WTC11 (cell line): Measurements from ENCODE around the gene RTP2. TPM values are rescaled to one million over a fixed set of nuclear protein-coding genes. Genes with fewer than 3 reads are reported as not detected.

Experiments
- ATAC-seq: fragments of 200-7000 bp; cut with Tn5 transposase; 2 replicates; pipeline ENCODE4 v1.10.0; 2021; ENCODE audit warnings: mild to moderate bottlenecking, moderate library complexity
- CTCF ChIA-PET: fragments of 300-600 bp; sonication (Branson Sonifier 250); formaldehyde crosslinking; loops from one replicate; lab custom pipeline; 2021; ENCODE audit warnings: antibody characterized with exemption; lab: Charles Lee
- POLR2A ChIA-PET: fragments of 350-600 bp; sonication (Branson Sonifier 250); formaldehyde crosslinking; loops from one replicate; lab custom pipeline; 2021; ENCODE audit warnings: antibody characterized with exemption; lab: Charles Lee
- DNase-seq: peaks from one replicate; pipeline ENCODE4 v3.0.0; 2021; ENCODE audit warnings: low spot score
- H3K27ac Mint-ChIP-seq: 2 replicates; pipeline ENCODE4 v1.8.0; 2021; ENCODE audit warnings: mixed read lengths
- H3K27me3 Mint-ChIP-seq: 2 replicates; pipeline ENCODE4 v1.8.0; 2021; ENCODE audit warnings: low read depth, mild to moderate bottlenecking, moderate library complexity, mixed read lengths
- H3K36me3 Mint-ChIP-seq: 2 replicates; pipeline ENCODE4 v1.8.0; 2021; ENCODE audit warnings: mixed read lengths
- H3K4me1 Mint-ChIP-seq: 2 replicates; pipeline ENCODE4 v1.8.0; 2022; ENCODE audit warnings: mixed read lengths
- H3K4me3 Mint-ChIP-seq: 2 replicates; pipeline ENCODE4 v1.8.0; 2021; ENCODE audit warnings: mild to moderate bottlenecking, moderate library complexity, mixed read lengths
- H3K9me3 Mint-ChIP-seq: 2 replicates; pipeline ENCODE4 v1.8.0; 2021; ENCODE audit warnings: mixed read lengths
- ATF2 ChIP-seq: sonication (generic); formaldehyde crosslinking; IDR thresholded peaks from 2 replicates; pipeline ENCODE4 v1.8.1; 2022; ENCODE audit warnings: low read depth, missing genetic modification reagents, borderline replicate concordance
- CREB1 ChIP-seq: sonication (generic); formaldehyde crosslinking; IDR thresholded peaks from 2 replicates; pipeline ENCODE4 v1.8.0; 2023; ENCODE audit warnings: mild to moderate bottlenecking, missing genetic modification reagents
- ELF4 ChIP-seq: sonication (generic); formaldehyde crosslinking; IDR thresholded peaks from 2 replicates; pipeline ENCODE4 v1.8.1; 2022; ENCODE audit warnings: low read depth, mild to moderate bottlenecking, moderate library complexity, missing genetic modification reagents
- ERG ChIP-seq: fragments of 250-450 bp; sonication (Bioruptor Pico); IDR thresholded peaks from 2 replicates; pipeline ENCODE4 v1.8.0; 2021; ENCODE audit warnings: mild to moderate bottlenecking
- ETV6 ChIP-seq: sonication (generic); formaldehyde crosslinking; IDR thresholded peaks from 2 replicates; pipeline ENCODE4 v1.8.1; 2022; ENCODE audit warnings: mild to moderate bottlenecking, missing genetic modification reagents
- GTF2I ChIP-seq: fragments of 250-450 bp; sonication (Bioruptor Pico); conservative IDR thresholded peaks from 2 replicates; pipeline ENCODE4 v1.4.0; 2021; ENCODE audit warnings: mild to moderate bottlenecking
- HMGA2 ChIP-seq: fragments of 250-450 bp; sonication (Bioruptor Pico); IDR thresholded peaks from 2 replicates; pipeline ENCODE4 v1.4.0; 2021; ENCODE audit warnings: mild to moderate bottlenecking, moderate library complexity
- JAZF1 ChIP-seq: fragments of 250-450 bp; sonication (Bioruptor Pico); IDR thresholded peaks from 2 replicates; pipeline ENCODE4 v1.9.0; 2021; ENCODE audit warnings: moderate library complexity, mild to moderate bottlenecking, inconsistent platforms
- KAT7 ChIP-seq: sonication (generic); formaldehyde crosslinking; IDR thresholded peaks from 2 replicates; pipeline ENCODE4 v1.8.1; 2023; ENCODE audit warnings: missing genetic modification reagents, mild to moderate bottlenecking, borderline replicate concordance
- NR1H2 ChIP-seq: sonication (generic); formaldehyde crosslinking; IDR thresholded peaks from 2 replicates; pipeline ENCODE4 v1.9.0; 2021; ENCODE audit warnings: mild to moderate bottlenecking, moderate library complexity, missing genetic modification reagents
- RORB ChIP-seq: fragments of 250-450 bp; sonication (Bioruptor Pico); IDR thresholded peaks from 2 replicates; pipeline ENCODE4 v1.9.0; 2021; ENCODE audit warnings: mild to moderate bottlenecking
- SMAD3 ChIP-seq: sonication (generic); formaldehyde crosslinking; IDR thresholded peaks from 2 replicates; pipeline ENCODE4 v1.8.0; 2022; ENCODE audit warnings: missing genetic modification reagents, mild to moderate bottlenecking, borderline replicate concordance
- SOX15 ChIP-seq: fragments of 250-450 bp; sonication (Bioruptor Pico); IDR thresholded peaks from 2 replicates; pipeline ENCODE4 v1.9.0; 2021; ENCODE audit warnings: mild to moderate bottlenecking
- USF2 ChIP-seq: sonication (generic); formaldehyde crosslinking; IDR thresholded peaks from 2 replicates; pipeline ENCODE4 v1.8.1; 2023; ENCODE audit warnings: mild to moderate bottlenecking, missing genetic modification reagents, moderate library complexity
- ZNF138 ChIP-seq: sonication (generic); formaldehyde crosslinking; conservative IDR thresholded peaks from 2 replicates; pipeline ENCODE4 v1.8.1; 2022; ENCODE audit warnings: mild to moderate bottlenecking, moderate library complexity, missing genetic modification reagents
- ZNF263 ChIP-seq: sonication (generic); formaldehyde crosslinking; IDR thresholded peaks from 2 replicates; pipeline ENCODE4 v1.8.1; 2022; ENCODE audit warnings: low read depth, mild to moderate bottlenecking, moderate library complexity, missing genetic modification reagents
- total RNA-seq: library from RNA; stranded (reverse); gene quantifications from 3 replicates; pipeline ENCODE4 v1.2.3, GENCODE V29; 2021
- TF ChIP-seq, protein P1 (sequence below): sonication (generic); formaldehyde crosslinking; IDR thresholded peaks from 2 replicates; pipeline ENCODE4 v1.8.0; 2023; ENCODE audit warnings: mild to moderate bottlenecking, missing genetic modification reagents
- TF ChIP-seq, protein P2 (sequence below): sonication (generic); formaldehyde crosslinking; IDR thresholded peaks from 2 replicates; pipeline ENCODE4 v1.8.0; 2023; ENCODE audit warnings: missing genetic modification reagents
- TF ChIP-seq, protein P3 (sequence below): sonication (generic); formaldehyde crosslinking; IDR thresholded peaks from 2 replicates; pipeline ENCODE4 v1.8.0; 2022; ENCODE audit warnings: mild to moderate bottlenecking, missing genetic modification reagents
- TF ChIP-seq, protein P4 (sequence below): sonication (generic); formaldehyde crosslinking; IDR thresholded peaks from 2 replicates; pipeline ENCODE4 v1.8.1; 2023; ENCODE audit warnings: mild to moderate bottlenecking, missing genetic modification reagents, moderate library complexity
- TF ChIP-seq, protein P5 (sequence below): sonication (generic); formaldehyde crosslinking; IDR thresholded peaks from 2 replicates; pipeline ENCODE4 v1.8.0; 2022; ENCODE audit warnings: mild to moderate bottlenecking, missing genetic modification reagents

Gene RTP2
- total RNA-seq, 1 experiment from 2014 or later = not detected

- CTCF ChIA-PET = interaction anchor here (0.8 to 1.8 kb wide), 13 partner anchors 9 to 1209 kb away, joined by 3 to 9 read pairs (median 4); no protein-coding TSS in a partner anchor
- ATAC-seq = no peak
- no peak for TF ChIP-seq ERG (CRISPR knock-in tag)
- TF ChIP-seq ATF2 (CRISPR knock-in tag) = no peak
- TF ChIP-seq, protein P1, sequence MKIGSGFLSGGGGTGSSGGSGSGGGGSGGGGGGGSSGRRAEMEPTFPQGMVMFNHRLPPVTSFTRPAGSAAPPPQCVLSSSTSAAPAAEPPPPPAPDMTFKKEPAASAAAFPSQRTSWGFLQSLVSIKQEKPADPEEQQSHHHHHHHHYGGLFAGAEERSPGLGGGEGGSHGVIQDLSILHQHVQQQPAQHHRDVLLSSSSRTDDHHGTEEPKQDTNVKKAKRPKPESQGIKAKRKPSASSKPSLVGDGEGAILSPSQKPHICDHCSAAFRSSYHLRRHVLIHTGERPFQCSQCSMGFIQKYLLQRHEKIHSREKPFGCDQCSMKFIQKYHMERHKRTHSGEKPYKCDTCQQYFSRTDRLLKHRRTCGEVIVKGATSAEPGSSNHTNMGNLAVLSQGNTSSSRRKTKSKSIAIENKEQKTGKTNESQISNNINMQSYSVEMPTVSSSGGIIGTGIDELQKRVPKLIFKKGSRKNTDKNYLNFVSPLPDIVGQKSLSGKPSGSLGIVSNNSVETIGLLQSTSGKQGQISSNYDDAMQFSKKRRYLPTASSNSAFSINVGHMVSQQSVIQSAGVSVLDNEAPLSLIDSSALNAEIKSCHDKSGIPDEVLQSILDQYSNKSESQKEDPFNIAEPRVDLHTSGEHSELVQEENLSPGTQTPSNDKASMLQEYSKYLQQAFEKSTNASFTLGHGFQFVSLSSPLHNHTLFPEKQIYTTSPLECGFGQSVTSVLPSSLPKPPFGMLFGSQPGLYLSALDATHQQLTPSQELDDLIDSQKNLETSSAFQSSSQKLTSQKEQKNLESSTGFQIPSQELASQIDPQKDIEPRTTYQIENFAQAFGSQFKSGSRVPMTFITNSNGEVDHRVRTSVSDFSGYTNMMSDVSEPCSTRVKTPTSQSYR (CRISPR knock-in tag) = no peak
- TF ChIP-seq, protein P2, sequence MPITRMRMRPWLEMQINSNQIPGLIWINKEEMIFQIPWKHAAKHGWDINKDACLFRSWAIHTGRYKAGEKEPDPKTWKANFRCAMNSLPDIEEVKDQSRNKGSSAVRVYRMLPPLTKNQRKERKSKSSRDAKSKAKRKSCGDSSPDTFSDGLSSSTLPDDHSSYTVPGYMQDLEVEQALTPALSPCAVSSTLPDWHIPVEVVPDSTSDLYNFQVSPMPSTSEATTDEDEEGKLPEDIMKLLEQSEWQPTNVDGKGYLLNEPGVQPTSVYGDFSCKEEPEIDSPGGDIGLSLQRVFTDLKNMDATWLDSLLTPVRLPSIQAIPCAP = no peak
- TF ChIP-seq RORB (CRISPR knock-in tag) = no peak
- TF ChIP-seq SMAD3 = no peak
- TF ChIP-seq ZNF263 (CRISPR knock-in tag) = no peak
- TF ChIP-seq KAT7 (CRISPR knock-in tag) = no peak
- TF ChIP-seq NR1H2 (CRISPR knock-in tag) = no peak
- TF ChIP-seq JAZF1 (CRISPR knock-in tag) = no peak
- TF ChIP-seq, protein P3, sequence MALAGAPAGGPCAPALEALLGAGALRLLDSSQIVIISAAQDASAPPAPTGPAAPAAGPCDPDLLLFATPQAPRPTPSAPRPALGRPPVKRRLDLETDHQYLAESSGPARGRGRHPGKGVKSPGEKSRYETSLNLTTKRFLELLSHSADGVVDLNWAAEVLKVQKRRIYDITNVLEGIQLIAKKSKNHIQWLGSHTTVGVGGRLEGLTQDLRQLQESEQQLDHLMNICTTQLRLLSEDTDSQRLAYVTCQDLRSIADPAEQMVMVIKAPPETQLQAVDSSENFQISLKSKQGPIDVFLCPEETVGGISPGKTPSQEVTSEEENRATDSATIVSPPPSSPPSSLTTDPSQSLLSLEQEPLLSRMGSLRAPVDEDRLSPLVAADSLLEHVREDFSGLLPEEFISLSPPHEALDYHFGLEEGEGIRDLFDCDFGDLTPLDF (CRISPR knock-in tag) = no peak
- TF ChIP-seq, protein P4, sequence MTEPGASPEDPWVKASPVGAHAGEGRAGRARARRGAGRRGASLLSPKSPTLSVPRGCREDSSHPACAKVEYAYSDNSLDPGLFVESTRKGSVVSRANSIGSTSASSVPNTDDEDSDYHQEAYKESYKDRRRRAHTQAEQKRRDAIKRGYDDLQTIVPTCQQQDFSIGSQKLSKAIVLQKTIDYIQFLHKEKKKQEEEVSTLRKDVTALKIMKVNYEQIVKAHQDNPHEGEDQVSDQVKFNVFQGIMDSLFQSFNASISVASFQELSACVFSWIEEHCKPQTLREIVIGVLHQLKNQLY (CRISPR knock-in tag) = no peak
- TF ChIP-seq, all 79 proteins: peak for 0
- peaks cover 63% of the 10 kb centered on the region for H3K4me1 Mint-ChIP-seq
- peak overlapping the region; percentile 100 for H3K27ac Mint-ChIP-seq
- H3K27me3 Mint-ChIP-seq = peaks cover 11% of the 10 kb centered on the region
- no peaks in the 10 kb centered on the region for H3K36me3 Mint-ChIP-seq
- H3K4me3 Mint-ChIP-seq = peak overlapping the region; percentile 82
- POLR2A ChIA-PET = interaction anchor here (0.8 to 1.5 kb wide), 13 partner anchors 9 to 1208 kb away, joined by 3 to 31 read pairs (median 4); partner anchors contain the start of gene LPP
- H3K9me3 Mint-ChIP-seq = no peaks in the 10 kb centered on the region
- DNase-seq = no peak
These were observed 43.7 kb upstream of the RTP2 start for GRCh38 chr3:187746059-187746441.

- peak; percentile 36 for ATAC-seq
- H3K4me1 Mint-ChIP-seq = peaks cover 61% of the 10 kb centered on the region
- ChIA-PET POLR2A (interaction anchor here (0.7 to 1.5 kb wide), 21 partner anchors 8 to 1209 kb away, joined by 3 to 31 read pairs (median 4); partner anchors contain the start of gene LPP), CTCF (interaction anchor here (0.8 to 1.8 kb wide), 17 partner anchors 9 to 1210 kb away, joined by 3 to 9 read pairs (median 4); no protein-coding TSS in a partner anchor)
- no peaks in the 10 kb centered on the region for H3K36me3 Mint-ChIP-seq
- peaks cover 17% of the 10 kb centered on the region for H3K27me3 Mint-ChIP-seq
- peak; percentile 84 for DNase-seq
- no peaks in the 10 kb centered on the region for H3K9me3 Mint-ChIP-seq
- H3K4me3 Mint-ChIP-seq = peak within 1 kb of the TSS; percentile 82
- H3K27ac Mint-ChIP-seq = peak within 1 kb of the TSS; percentile 100
- TF ChIP-seq ZNF138 (CRISPR knock-in tag) (no peak), HMGA2 (CRISPR knock-in tag) (no peak), ETV6 (CRISPR knock-in tag) (peak; percentile 45; the same call in 1 of the 2 replicates), USF2 (CRISPR knock-in tag) (peak; percentile 96), GTF2I (CRISPR knock-in tag) (no peak), SOX15 (CRISPR knock-in tag) (no peak), ELF4 (no peak), JAZF1 (CRISPR knock-in tag) (no peak), CREB1 (CRISPR knock-in tag) (no peak)
- TF ChIP-seq, protein P3 (CRISPR knock-in tag) = no peak
- TF ChIP-seq, protein P5, sequence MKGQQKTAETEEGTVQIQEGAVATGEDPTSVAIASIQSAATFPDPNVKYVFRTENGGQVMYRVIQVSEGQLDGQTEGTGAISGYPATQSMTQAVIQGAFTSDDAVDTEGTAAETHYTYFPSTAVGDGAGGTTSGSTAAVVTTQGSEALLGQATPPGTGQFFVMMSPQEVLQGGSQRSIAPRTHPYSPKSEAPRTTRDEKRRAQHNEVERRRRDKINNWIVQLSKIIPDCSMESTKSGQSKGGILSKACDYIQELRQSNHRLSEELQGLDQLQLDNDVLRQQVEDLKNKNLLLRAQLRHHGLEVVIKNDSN (CRISPR knock-in tag) = peak; percentile 96
These were observed 43.1 kb upstream of the RTP2 start, which contains the start of gene BCL6 for GRCh38 chr3:187745201-187746058. BCL6 (minus strand) TSS chr3:187745468; CDS start chr3:187733693, 11,775 bp downstream.
